Measurements from ENCODE around the gene CDC42BPB. TPM values are rescaled to one million over a fixed set of nuclear protein-coding genes. Genes with fewer than 3 reads are reported as not detected.

The CDC42BPB gene
- total RNA-seq, 1 experiment from 2014 or later, result 96.9 TPM

- TF ChIP-seq E2F5 (CRISPR knock-in tag; IDR thresholded peaks at IDR 0.05) (peak; percentile 31; the same call in 1 of the 2 replicates), ZNF232 (CRISPR knock-in tag; IDR thresholded peaks at IDR 0.05) (no peak), ZNF425 (CRISPR knock-in tag; conservative IDR thresholded peaks at IDR 0.05) (no peak), SP1 (CRISPR knock-in tag; conservative IDR thresholded peaks at IDR 0.05) (peak; percentile 33; the same call in 1 of the 2 replicates), KAT7 (CRISPR knock-in tag; IDR thresholded peaks at IDR 0.05; ENCODE audit: borderline replicate concordance) (0 out of 2 replicates have a peak, but pooled peaks have one; percentile 83), ZBTB43 (CRISPR knock-in tag; IDR thresholded peaks at IDR 0.05) (no peak), ZNF281 (CRISPR knock-in tag; IDR thresholded peaks at IDR 0.05) (no peak), GRHL2 (CRISPR knock-in tag; IDR thresholded peaks at IDR 0.05; ENCODE audit: insufficient replicate concordance, severe bottlenecking) (no peak), CDX4 (CRISPR knock-in tag; IDR thresholded peaks at IDR 0.05; ENCODE audit: borderline replicate concordance) (no peak), ZNF138 (CRISPR knock-in tag; conservative IDR thresholded peaks at IDR 0.05) (no peak), NR2C2 (CRISPR knock-in tag; IDR thresholded peaks at IDR 0.05) (no peak), JUN (CRISPR knock-in tag; IDR thresholded peaks at IDR 0.05) (no peak; the same call in 1 of the 2 replicates), ARID4B (CRISPR knock-in tag; IDR thresholded peaks at IDR 0.05; ENCODE audit: borderline replicate concordance) (no peak), ATF1 (CRISPR knock-in tag; IDR thresholded peaks at IDR 0.05) (peak; percentile 45), OVOL2 (CRISPR knock-in tag; IDR thresholded peaks at IDR 0.05; ENCODE audit: borderline replicate concordance) (no peak), E2F4 (CRISPR knock-in tag; IDR thresholded peaks at IDR 0.05; ENCODE audit: borderline replicate concordance, low read depth) (no peak), FOXP4 (CRISPR knock-in tag; IDR thresholded peaks at IDR 0.05) (peak; percentile 77; the same call in 1 of the 2 replicates), FOXP1 (CRISPR knock-in tag; IDR thresholded peaks at IDR 0.05; ENCODE audit: borderline replicate concordance) (peak; percentile 67; the same call in 1 of the 2 replicates), ESRRA (CRISPR knock-in tag; IDR thresholded peaks at IDR 0.05; ENCODE audit: borderline replicate concordance) (peak; percentile 57; the same call in 1 of the 2 replicates), ZNF671 (CRISPR knock-in tag; IDR thresholded peaks at IDR 0.05) (no peak), NR1H2 (CRISPR knock-in tag; IDR thresholded peaks at IDR 0.05) (no peak), IRF2 (CRISPR knock-in tag; IDR thresholded peaks at IDR 0.05; ENCODE audit: borderline replicate concordance, low read depth) (no peak)
Observed at GRCh38 chr14:102928412-102929240, 128.7 kb downstream of the CDC42BPB start (continued).

All from WTC11 (cell line).